Right lobe of liver (tissue), 4 donors: ENCODE data around the gene SERPING1.

ENCODE experiments used
- POLR2A ChIP-seq: fragments of 450-650 bp; IDR thresholded peaks from one replicate; pipeline ENCODE4 v1.6.1; 2017; ENCODE audit warnings: antibody characterized with exemption, mild to moderate bottlenecking
- TF ChIP-seq, protein P1 (sequence below), 4 donors: fragments of 200-600 bp in 3 of 4; fragments of 450-650 bp in 1 of 4; IDR thresholded peaks; one replicate each; pipeline versions ENCODE4 v1.5.1 to v1.8.0; 2016 to 2022; ENCODE audit warnings: antibody characterized with exemption in 4 of 4, mild to moderate bottlenecking in 2 of 4
- donor health status: DM: no; HTN: no; CAD: no.
- donor health status: DM: no; HTN: no; CAD: no.
- donor health status: DM: no; HTN: yes; CAD: no.

DNA sequence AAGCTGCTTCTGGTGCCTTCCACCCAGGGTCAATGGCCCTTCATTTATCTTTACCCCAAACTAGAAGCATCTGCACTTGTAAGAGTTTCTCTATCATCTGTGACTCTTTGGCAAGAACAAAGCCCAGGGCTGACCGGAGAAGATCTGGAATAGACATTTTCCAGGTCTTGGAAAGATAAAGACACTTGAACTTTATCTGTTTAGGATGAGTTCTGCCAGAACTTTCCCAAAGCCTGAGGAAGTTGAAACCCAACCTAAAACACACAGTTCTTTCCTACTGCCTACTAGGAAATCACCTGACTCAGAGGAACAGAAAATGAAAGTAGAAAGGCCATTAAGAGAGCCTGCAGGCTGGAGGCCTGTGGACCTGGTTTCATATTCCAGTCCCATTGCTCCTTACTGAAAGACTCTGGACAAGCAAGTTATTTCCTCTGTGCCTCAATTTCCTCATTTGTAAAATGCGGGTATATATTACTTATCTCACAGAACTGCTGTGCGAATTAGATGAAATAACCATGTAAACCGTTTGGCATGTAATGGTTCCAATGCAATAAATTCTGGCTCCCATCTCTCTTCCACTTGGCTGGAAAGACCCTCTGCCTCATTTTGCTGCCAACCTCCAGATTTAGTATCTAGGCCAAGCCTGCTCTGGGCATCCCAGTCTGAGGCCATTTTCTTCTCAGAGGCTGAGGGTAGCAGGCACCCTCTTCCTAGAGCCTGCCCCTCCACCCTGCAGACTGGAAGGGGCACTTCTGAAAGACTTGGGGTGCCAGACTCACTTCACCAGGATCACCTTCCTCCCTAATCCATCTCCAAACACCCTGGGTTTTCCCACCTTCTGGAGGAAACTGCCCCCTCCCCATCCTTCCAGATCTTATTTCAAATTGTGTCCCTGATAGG, 31.2 kb upstream of the SERPING1 start:
- TF ChIP-seq, protein P1, sequence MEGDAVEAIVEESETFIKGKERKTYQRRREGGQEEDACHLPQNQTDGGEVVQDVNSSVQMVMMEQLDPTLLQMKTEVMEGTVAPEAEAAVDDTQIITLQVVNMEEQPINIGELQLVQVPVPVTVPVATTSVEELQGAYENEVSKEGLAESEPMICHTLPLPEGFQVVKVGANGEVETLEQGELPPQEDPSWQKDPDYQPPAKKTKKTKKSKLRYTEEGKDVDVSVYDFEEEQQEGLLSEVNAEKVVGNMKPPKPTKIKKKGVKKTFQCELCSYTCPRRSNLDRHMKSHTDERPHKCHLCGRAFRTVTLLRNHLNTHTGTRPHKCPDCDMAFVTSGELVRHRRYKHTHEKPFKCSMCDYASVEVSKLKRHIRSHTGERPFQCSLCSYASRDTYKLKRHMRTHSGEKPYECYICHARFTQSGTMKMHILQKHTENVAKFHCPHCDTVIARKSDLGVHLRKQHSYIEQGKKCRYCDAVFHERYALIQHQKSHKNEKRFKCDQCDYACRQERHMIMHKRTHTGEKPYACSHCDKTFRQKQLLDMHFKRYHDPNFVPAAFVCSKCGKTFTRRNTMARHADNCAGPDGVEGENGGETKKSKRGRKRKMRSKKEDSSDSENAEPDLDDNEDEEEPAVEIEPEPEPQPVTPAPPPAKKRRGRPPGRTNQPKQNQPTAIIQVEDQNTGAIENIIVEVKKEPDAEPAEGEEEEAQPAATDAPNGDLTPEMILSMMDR (IDR thresholded peaks at IDR 0.05), result no peak
- TF ChIP-seq POLR2A, result no peak
